HG02623 (cell line): ENCODE data around the gene DNAH1.

Experiments used
- ATAC-seq: cut with Tn5 transposase; IDR thresholded peaks from one replicate; pipeline ENCODE4 v1.9.1; 2021; ENCODE audit warnings: moderate library complexity; ENCODE audit not compliant: unreplicated experiment

DNAH1 gene

GRCh38 chr3:52310861-52311575, 5.1 kb upstream of the DNAH1 start:
- ATAC-seq: peak; percentile 32

GRCh38 chr3:52311576-52312119, 4.5 kb upstream of the DNAH1 start:
- ATAC-seq: no peak

GRCh38 chr3:52313188-52313773, 2.8 kb upstream of the DNAH1 start:
- no peak for ATAC-seq

- peak; percentile 83 for ATAC-seq
Observed at GRCh38 chr3:52313774-52314188, 2.3 kb upstream of the DNAH1 start.

- no peak for ATAC-seq
Observed at GRCh38 chr3:52314489-52314888, 1.6 kb upstream of the DNAH1 start.

- ATAC-seq: no peak
Observed at GRCh38 chr3:52315006-52315405, 1.1 kb upstream of the DNAH1 start.

- ATAC-seq: no peak
Observed at GRCh38 chr3:52317208-52318000, 1.3 kb downstream of the DNAH1 start.

- no peak for ATAC-seq
Observed at GRCh38 chr3:52318186-52318816, 2.2 kb downstream of the DNAH1 start.

- ATAC-seq: no peak
Observed at GRCh38 chr3:52319921-52320595, 3.9 kb downstream of the DNAH1 start.

- no peak for ATAC-seq
Observed at GRCh38 chr3:52321481-52321880, 5.4 kb downstream of the DNAH1 start.

GRCh38 chr3:52322466-52322865, 6.3 kb downstream of the DNAH1 start:
- ATAC-seq: no peak

- no peak for ATAC-seq
Observed at GRCh38 chr3:52323526-52324295, 7.6 kb downstream of the DNAH1 start.

GRCh38 chr3:52324676-52325075, 8.6 kb downstream of the DNAH1 start:
- no peak for ATAC-seq

- no peak for ATAC-seq
Observed at GRCh38 chr3:52325686-52326085, 9.6 kb downstream of the DNAH1 start.

- no peak for ATAC-seq
Observed at GRCh38 chr3:52326976-52327375, 10.9 kb downstream of the DNAH1 start.

GRCh38 chr3:52327486-52328290, 11.6 kb downstream of the DNAH1 start:
- ATAC-seq: no peak

- ATAC-seq: no peak
Observed at GRCh38 chr3:52328536-52329080, 12.5 kb downstream of the DNAH1 start.

GRCh38 chr3:52330194-52330805, 14.2 kb downstream of the DNAH1 start:
- ATAC-seq: no peak
